HepG2 (cell line): ENCODE measurements around the gene PALM3. TPM values are rescaled to one million over a fixed set of nuclear protein-coding genes. Genes with fewer than 3 reads are reported as not detected.

Source experiments
- KDM2A ChIP-seq: sonication (generic); formaldehyde crosslinking; IDR thresholded peaks from 2 replicates; pipeline ENCODE4 v1.4.0; 2020; ENCODE audit warnings: low read depth, missing genetic modification reagents, borderline replicate concordance
- MTF1 ChIP-seq: sonication (generic); formaldehyde crosslinking; IDR thresholded peaks from 2 replicates; pipeline ENCODE4 v1.5.0; 2020; ENCODE audit warnings: missing genetic modification reagents
- NFATC3 ChIP-seq: sonication (generic); formaldehyde crosslinking; IDR thresholded peaks from 2 replicates; pipeline ENCODE4 v1.5.1; 2020; ENCODE audit warnings: mild to moderate bottlenecking, missing genetic modification reagents
- PHF21A ChIP-seq: sonication (generic); formaldehyde crosslinking; IDR thresholded peaks from 2 replicates; pipeline ENCODE4 v1.5.0; 2020; ENCODE audit warnings: mild to moderate bottlenecking, missing genetic modification reagents
- RBAK ChIP-seq: sonication (generic); formaldehyde crosslinking; IDR thresholded peaks from 2 replicates; pipeline ENCODE4 v1.5.1; 2020; ENCODE audit warnings: mild to moderate bottlenecking, missing genetic modification reagents
- RBFOX2 ChIP-seq: fragments of 200-400 bp; formaldehyde crosslinking; IDR thresholded peaks from 2 replicates; pipeline ENCODE4 v1.6.1; 2017; ENCODE audit warnings: low read depth, mild to moderate bottlenecking, low read length
- RCOR2 ChIP-seq: IDR thresholded peaks from 2 replicates; pipeline ENCODE4 v1.6.1; 2016; ENCODE audit warnings: missing biosample characterization, missing genetic modification reagents
- SCMH1 ChIP-seq: sonication (generic); formaldehyde crosslinking; IDR thresholded peaks from 2 replicates; pipeline ENCODE4 v1.9.0; 2021; ENCODE audit warnings: missing genetic modification reagents, mild to moderate bottlenecking, borderline replicate concordance
- SOX6 ChIP-seq, 2 experiments: fragments of 450-650 bp in 1 of 2; sonication (generic) in 1 of 2; formaldehyde crosslinking in 1 of 2; IDR thresholded peaks; 2 replicates each; pipeline versions ENCODE4 v1.4.0 to v1.6.1; 2017 to 2020; ENCODE audit warnings: antibody characterized with exemption in 1 of 2, mild to moderate bottlenecking in 1 of 2, missing genetic modification reagents in 1 of 2
- SRSF1 ChIP-seq: fragments of 200-400 bp; formaldehyde crosslinking; optimal IDR thresholded peaks from 2 replicates; pipeline ENCODE3; 2017; ENCODE audit warnings: mild to moderate bottlenecking, low read depth, low read length, moderate library complexity
- TCF7 ChIP-seq: sonication (generic); IDR thresholded peaks from 2 replicates; pipeline ENCODE4 v1.6.1; 2016; ENCODE audit warnings: antibody characterized with exemption, low read depth
- TMF1 ChIP-seq: sonication (generic); formaldehyde crosslinking; IDR thresholded peaks from 2 replicates; pipeline ENCODE4 v1.8.1; 2022; ENCODE audit warnings: low read depth, missing genetic modification reagents
- ZFP37 ChIP-seq: sonication (generic); formaldehyde crosslinking; IDR thresholded peaks from 2 replicates; pipeline ENCODE4 v1.4.0; 2020; ENCODE audit warnings: missing genetic modification reagents, borderline replicate concordance
- ZKSCAN8 ChIP-seq: IDR thresholded peaks from 2 replicates; pipeline ENCODE4 v1.6.1; 2016; ENCODE audit warnings: borderline replicate concordance, missing genetic modification reagents, missing compliant biosample characterization
- ZNF556 ChIP-seq: sonication (generic); formaldehyde crosslinking; IDR thresholded peaks from 2 replicates; pipeline ENCODE4 v1.4.0; 2020; ENCODE audit warnings: mild to moderate bottlenecking, missing genetic modification reagents, borderline replicate concordance
- ZNF841 ChIP-seq: sonication (generic); formaldehyde crosslinking; IDR thresholded peaks from 2 replicates; pipeline ENCODE4 v1.8.1; 2023; ENCODE audit warnings: missing genetic modification reagents, borderline replicate concordance
- ZNF891 ChIP-seq: sonication (generic); formaldehyde crosslinking; IDR thresholded peaks from 2 replicates; pipeline ENCODE4 v1.5.0; 2020; ENCODE audit warnings: mild to moderate bottlenecking, missing genetic modification reagents
- polyA plus RNA-seq, 8 experiments: library from polyadenylated mRNA; depleted of rRNA in 3 of 8; stranded (reverse) in 7 of 8; unstranded in 1 of 8; fragments of >200 nt; fragmentation: Illumina TruSeq in 4 of 8; extraction: Trizol in 4 of 8; gene quantifications; 2 replicates each; pipeline versions ENCODE4 v1.2.1 to v1.2.3, GENCODE V29; 2011 to 2016; ENCODE audit warnings: low read depth in 4 of 8, missing spikeins in 1 of 8, mixed read lengths in 1 of 8; ENCODE audit not compliant: insufficient read depth in 1 of 8
- total RNA-seq, 5 experiments: library from RNA; depleted of rRNA; stranded (reverse); fragments of >200 nt; fragmentation: Illumina TruSeq; extraction: Trizol; gene quantifications; 2 replicates each; pipeline ENCODE4 v1.2.3, GENCODE V29; 2016; ENCODE audit warnings: low read depth in 1 of 5
- TF ChIP-seq, protein P1 (sequence below): sonication (generic); formaldehyde crosslinking; conservative IDR thresholded peaks from 2 replicates; pipeline ENCODE4 v1.4.0; 2020; ENCODE audit warnings: missing genetic modification reagents
- TF ChIP-seq, protein P2 (sequence below), 2 experiments: sonication (generic) in 1 of 2; formaldehyde crosslinking in 1 of 2; IDR thresholded peaks; 2 replicates each; pipeline versions ENCODE4 v1.4.0 to v1.6.1; 2018 to 2020; ENCODE audit warnings: missing genetic modification reagents in 2 of 2, borderline replicate concordance in 1 of 2, low read depth in 1 of 2, mild to moderate bottlenecking in 1 of 2, missing biosample characterization in 1 of 2
- TF ChIP-seq, protein P3 (sequence below): sonication (generic); formaldehyde crosslinking; IDR thresholded peaks from 2 replicates; pipeline ENCODE4 v1.5.1; 2020; ENCODE audit warnings: missing genetic modification reagents, mild to moderate bottlenecking, borderline replicate concordance
- TF ChIP-seq, protein P4 (sequence below): sonication (generic); formaldehyde crosslinking; IDR thresholded peaks from 2 replicates; pipeline ENCODE4 v1.4.0; 2020; ENCODE audit warnings: mild to moderate bottlenecking, missing genetic modification reagents

The PALM3 gene
- total and polyA plus RNA-seq, 2 of the 13 experiments (the other 11 are each of a cell fraction or from before 2014, with no cell fraction given) = 0.79 to 2.4 TPM

DNA sequence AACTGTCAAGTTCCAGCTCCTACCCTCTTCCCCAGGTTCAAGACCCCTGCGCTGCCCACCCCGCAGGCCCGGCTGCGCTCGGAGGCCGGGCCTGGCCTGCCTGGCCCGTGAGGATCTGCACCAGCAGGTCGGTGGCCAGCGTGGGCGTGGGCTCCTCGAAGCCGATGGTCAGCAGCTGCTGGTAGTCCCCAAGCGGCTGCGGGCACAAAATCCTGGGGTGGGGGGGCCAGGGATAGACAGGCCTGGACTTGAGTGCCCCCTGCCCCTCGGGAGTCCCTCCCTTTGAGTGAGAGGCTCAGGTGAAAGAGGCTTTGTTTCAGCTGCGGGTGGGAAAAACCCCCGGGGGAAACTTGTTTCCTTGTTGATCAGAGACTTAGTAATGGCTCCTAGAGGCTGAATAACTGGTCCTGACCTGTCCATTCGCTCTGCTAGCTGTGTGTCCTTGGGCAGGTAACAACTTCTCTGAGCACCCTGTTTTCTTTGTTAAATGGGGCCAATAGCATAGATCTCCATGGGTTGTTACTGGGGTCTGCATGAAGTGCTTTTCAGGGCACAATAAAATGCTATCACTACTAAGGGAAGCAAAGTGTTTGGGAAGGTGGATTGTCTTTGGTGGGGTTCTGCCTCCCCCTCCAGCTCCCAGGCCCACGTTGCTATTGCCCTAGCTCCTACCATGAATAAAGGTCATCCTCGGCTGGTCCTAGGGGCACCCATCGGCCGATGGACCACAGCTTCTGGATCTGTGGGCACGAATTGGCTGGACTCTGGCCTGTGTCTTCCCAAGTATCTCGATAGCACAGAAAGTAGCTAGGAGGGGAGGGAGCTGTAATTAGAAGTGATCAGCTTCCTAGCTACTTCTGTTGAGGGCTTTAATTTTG lies 20.2 kb upstream of the PALM3 start (continued):
- TF ChIP-seq, protein P1, sequence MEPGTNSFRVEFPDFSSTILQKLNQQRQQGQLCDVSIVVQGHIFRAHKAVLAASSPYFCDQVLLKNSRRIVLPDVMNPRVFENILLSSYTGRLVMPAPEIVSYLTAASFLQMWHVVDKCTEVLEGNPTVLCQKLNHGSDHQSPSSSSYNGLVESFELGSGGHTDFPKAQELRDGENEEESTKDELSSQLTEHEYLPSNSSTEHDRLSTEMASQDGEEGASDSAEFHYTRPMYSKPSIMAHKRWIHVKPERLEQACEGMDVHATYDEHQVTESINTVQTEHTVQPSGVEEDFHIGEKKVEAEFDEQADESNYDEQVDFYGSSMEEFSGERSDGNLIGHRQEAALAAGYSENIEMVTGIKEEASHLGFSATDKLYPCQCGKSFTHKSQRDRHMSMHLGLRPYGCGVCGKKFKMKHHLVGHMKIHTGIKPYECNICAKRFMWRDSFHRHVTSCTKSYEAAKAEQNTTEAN = 0 out of 2 replicates have a peak, but pooled peaks have one; percentile 8
- TF ChIP-seq NFATC3 = no peak
- no peak for TF ChIP-seq ZNF556
- TF ChIP-seq, protein P2, sequence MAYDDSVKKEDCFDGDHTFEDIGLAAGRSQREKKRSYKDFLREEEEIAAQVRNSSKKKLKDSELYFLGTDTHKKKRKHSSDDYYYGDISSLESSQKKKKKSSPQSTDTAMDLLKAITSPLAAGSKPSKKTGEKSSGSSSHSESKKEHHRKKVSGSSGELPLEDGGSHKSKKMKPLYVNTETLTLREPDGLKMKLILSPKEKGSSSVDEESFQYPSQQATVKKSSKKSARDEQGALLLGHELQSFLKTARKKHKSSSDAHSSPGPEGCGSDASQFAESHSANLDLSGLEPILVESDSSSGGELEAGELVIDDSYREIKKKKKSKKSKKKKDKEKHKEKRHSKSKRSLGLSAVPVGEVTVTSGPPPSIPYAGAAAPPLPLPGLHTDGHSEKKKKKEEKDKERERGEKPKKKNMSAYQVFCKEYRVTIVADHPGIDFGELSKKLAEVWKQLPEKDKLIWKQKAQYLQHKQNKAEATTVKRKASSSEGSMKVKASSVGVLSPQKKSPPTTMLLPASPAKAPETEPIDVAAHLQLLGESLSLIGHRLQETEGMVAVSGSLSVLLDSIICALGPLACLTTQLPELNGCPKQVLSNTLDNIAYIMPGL (CRISPR knock-in tag; IDR thresholded peaks at IDR 0.05; ENCODE audit: borderline replicate concordance in 1 of 2, low read depth in 1 of 2) = no peak; a peak in 1 of 4 replicates
- TF ChIP-seq SOX6 (IDR thresholded peaks at IDR 0.05) = no peak
- TF ChIP-seq SOX6 (CRISPR knock-in tag; IDR thresholded peaks at IDR 0.05) = 0 out of 2 replicates have a peak, but pooled peaks have one; percentile 6
- no peak for TF ChIP-seq RCOR2 (CRISPR knock-in tag)
- no peak for TF ChIP-seq ZFP37 (CRISPR knock-in tag)
- TF ChIP-seq, protein P3, sequence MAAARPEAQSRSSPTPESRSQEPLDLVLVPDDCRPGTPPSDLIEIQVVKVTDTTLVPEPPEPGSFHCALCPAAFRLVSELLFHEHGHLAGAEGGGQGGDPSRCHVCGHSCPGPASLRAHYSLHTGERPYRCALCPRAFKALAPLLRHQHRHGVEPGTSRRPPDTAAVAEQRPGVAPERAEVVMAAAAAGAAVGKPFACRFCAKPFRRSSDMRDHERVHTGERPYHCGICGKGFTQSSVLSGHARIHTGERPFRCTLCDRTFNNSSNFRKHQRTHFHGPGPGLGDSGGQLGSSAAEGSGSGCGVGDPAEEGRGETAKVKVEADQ (CRISPR knock-in tag) = peak; percentile 50; the same call in 1 of the 2 replicates
- peak; percentile 80 for TF ChIP-seq RBFOX2
- no peak for TF ChIP-seq SCMH1
- TF ChIP-seq RBAK (CRISPR knock-in tag) = no peak
- TF ChIP-seq ZNF891 (CRISPR knock-in tag) = peak; percentile 57; the same call in 1 of the 2 replicates
- TF ChIP-seq TCF7 = no peak
- TF ChIP-seq, protein P4, sequence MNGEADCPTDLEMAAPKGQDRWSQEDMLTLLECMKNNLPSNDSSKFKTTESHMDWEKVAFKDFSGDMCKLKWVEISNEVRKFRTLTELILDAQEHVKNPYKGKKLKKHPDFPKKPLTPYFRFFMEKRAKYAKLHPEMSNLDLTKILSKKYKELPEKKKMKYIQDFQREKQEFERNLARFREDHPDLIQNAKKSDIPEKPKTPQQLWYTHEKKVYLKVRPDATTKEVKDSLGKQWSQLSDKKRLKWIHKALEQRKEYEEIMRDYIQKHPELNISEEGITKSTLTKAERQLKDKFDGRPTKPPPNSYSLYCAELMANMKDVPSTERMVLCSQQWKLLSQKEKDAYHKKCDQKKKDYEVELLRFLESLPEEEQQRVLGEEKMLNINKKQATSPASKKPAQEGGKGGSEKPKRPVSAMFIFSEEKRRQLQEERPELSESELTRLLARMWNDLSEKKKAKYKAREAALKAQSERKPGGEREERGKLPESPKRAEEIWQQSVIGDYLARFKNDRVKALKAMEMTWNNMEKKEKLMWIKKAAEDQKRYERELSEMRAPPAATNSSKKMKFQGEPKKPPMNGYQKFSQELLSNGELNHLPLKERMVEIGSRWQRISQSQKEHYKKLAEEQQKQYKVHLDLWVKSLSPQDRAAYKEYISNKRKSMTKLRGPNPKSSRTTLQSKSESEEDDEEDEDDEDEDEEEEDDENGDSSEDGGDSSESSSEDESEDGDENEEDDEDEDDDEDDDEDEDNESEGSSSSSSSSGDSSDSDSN (CRISPR knock-in tag) = no peak
- peak; percentile 88 for TF ChIP-seq SRSF1
- no peak for TF ChIP-seq ZKSCAN8 (CRISPR knock-in tag)
- no peak for TF ChIP-seq MTF1 (CRISPR knock-in tag)
- TF ChIP-seq TMF1 = no peak
- TF ChIP-seq PHF21A = no peak
- no peak; the same call in 1 of the 2 replicates for TF ChIP-seq KDM2A (CRISPR knock-in tag)
- TF ChIP-seq ZNF841 (CRISPR knock-in tag) = no peak
